Myocyte (in vitro differentiated cells): Measurements from ENCODE around the gene SPTSSA. TPM values are rescaled to one million over a fixed set of nuclear protein-coding genes. Genes with fewer than 3 reads are reported as not detected.
"Not testable (repeated sequence)": the region's sequence is repeated elsewhere in the genome, so short reads cannot be mapped to it uniquely, and the experiment has no call there.

ENCODE experiments used
- DNase-seq: peaks from one replicate; pipeline ENCODE4 v3.0.0-alpha.2; 2012; ENCODE audit warnings: low read depth
- total RNA-seq: library from RNA; depleted of rRNA; stranded (reverse); fragments of >200 nt; gene quantifications from 2 replicates; pipeline ENCODE4 v1.2.3, GENCODE V29; 2014

Gene SPTSSA
- total RNA-seq, 1 donor from 2014 or later, result 12.6 TPM

DNA sequence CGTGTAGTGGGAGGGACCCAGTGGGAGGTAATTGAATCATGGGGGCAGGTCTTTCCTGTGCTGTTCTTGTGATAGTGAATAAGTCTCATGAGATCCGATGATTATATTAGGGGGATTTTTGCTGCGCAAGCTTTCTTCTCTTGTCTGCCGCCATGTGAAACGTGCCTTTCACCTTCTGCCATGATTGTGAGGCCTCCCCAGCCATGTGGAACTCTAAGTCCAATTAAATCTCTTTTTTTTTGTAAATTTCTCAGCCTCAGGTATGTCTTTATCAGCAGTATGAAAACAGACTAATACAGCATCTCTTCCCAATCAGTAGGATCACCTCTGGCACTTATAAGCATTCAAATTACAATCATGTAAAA lies 34.0 kb downstream of the SPTSSA start:
- DNase-seq, result not testable (repeated sequence)

DNA sequence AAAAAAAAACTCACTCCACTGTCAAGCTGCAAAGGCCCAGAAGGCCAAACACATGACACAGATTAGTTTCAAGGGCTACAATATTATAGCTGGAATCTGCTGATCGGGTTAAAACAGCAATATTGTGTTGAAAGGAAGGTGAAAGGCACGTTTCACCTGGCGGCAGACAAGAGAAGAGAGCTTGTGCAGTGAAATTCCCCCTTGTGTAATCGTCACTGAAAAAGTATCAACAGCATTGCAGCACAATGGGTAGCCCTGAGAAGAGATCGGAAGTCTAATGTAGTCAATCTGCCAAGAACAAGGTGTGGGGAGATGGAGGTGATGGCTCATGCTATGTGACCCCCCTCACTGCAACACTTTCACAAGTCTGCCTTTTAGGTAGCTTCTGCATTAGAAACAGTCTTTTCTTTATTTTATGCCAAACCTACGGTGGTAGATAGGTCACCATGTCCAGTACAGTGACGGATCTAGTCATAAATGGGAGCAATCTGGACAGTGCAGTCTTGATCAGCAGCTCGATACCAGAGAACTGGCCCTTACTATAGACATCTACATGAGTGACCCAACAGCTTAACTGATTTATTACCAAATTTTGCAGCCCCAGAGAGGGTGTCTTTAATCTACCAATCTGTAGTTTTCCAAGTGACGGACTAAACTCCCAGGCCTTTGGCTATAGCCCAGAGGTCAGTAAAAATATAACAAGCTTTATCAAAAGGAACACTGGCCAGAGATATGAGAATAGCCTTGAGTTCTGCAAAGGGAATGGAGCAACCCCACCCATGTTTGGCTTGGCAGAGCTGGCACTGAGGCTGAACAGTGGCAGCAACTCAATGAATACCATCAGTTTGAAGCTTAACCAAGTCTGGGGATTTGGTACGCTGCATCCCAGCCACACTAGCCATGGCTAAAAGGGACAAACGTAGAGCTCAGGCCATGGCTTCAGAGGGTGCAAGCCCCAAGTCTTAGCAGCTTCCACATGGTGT lies 35.4 kb downstream of the SPTSSA start:
- DNase-seq, result no peak

DNA sequence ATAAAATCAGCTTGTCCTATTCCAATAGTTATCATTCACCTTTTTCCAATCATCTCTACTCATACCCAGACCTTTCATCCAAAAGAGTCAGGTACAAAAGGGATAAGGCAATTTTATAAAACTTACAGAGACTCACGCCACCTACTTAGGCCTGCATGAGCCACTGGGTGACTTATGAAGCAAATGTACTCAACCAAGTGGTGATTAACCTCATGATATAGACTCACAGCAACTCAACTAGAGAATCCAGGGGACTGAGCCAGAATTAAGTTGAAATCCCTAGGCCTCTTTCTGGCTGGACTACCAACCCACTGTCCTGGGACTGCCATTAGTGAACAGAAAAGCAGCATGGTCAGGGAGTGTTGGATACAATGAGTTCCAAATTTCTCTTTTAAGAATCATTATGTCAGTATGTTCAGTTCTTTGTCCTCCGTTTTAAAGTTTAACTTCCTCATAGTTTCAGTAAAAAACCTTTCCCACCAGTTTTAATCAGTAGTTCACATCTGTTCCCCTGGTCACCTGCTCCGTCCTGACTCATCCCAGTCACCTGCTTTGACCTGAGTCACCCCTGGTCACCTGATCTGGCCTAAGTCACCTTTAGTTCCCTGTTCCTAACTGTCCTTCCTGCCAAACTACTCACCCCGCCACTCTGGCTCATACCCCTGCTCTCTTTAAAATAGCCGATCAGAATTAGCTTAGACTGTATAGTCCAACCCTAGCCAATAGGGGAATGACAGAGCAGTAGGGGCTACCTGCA lies 36.8 kb downstream of the SPTSSA start:
- DNase-seq, result no peak

DNA sequence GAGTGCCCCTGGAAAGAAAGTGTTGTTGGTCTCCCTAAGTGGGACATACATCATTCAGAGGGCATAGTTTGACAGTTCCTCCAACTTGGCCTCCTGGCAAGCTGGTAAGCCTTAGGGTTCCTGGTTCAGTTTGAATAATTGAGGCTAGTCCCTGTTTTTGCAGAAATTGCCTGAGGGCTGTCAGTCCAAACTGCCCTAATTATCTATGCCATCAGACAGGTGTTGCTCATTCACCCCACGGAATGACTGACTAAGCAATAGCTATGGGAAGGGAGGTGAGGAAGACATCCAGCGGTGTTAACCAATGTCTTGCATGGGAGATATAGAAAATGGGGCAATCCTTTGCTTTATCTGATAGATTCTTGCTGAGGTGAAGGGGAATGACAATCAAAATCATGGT lies 37.6 kb downstream of the SPTSSA start:
- no peak for DNase-seq

DNA sequence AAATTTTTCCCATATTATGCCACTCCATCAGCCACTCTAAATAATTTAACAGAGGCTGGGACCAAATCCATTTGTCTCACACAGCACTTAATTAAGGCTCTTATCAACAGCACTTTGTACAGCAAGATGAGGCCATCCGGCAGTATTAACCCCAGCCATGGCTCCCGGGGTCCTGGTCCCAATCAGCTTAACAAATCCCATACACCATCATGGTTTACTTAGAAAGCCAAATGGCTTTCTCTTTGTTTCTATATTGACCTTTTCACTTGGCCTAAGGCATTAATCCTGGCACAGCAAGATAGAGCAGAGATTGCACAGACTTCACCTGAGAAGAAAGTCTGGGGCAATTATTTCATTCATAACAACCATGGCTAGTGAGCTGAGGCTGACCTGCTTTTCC lies 38.6 kb downstream of the SPTSSA start:
- no peak for DNase-seq

DNA sequence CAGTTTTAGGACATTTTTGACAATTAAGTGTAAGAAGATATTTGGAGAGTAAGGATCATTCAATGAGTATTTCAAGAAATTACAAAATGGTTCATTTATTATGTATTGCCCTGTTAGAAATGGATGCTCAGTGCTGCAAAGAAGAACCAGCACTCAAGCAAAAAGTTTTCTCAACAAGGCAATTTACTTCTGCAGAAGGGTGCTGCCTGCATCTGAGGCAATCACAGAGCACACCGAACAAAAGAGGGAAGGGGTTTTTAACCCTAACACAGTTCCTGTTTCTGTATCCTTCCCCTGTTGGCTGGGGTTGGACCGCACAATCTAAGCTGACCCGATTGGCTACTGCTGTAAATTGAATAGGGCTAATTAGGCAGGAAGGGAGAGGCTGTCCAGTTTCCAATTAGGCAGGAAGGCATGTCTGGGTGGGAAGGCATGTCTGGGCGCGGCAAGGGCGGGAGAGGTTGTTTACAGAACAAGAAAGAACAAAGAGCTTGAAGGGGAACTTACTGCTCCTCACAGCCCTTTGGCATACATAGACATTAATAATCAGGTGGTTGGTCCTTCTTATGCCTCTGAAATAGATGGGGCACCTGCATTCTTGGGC lies 41.4 kb downstream of the SPTSSA start:
- no peak for DNase-seq

DNA sequence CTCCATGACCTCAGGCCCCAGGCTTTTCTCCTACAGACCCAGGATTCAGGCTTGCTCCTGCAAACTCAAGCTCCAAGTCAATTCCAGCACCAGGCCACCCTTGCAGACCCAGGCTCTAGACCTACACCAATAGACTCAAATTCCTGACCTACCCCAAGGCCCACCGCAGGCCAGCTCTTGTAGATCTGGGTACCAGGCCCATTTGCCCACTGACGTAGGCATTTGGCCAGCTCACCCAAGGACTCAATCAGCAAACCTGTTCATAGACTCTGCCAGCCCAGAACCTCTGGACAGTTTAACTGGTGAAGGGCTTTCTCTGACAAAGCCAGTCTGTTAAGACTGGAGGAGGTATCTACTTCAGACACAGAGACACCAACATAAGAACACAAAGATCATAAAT lies 52.3 kb downstream of the SPTSSA start:
- no peak for DNase-seq

DNA sequence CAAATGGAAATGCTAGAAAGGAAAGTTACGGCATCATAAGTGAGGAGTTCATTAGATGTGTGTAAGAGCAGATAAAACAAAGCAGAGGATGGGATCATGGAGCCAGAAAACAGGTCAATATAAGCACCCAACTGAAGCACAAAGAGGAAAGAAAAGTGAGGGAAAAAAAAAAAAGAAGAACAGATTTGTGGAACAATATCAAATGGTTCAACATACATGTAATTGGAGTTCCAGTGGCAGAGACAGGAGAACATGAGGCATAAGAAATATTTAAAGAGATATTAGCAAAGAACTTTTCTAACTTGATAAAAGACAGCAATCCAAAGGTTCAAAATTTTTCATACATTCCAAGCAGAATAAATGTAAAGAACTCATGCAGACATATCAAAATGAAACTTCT lies 54.1 kb downstream of the SPTSSA start:
- no peak for DNase-seq

DNA sequence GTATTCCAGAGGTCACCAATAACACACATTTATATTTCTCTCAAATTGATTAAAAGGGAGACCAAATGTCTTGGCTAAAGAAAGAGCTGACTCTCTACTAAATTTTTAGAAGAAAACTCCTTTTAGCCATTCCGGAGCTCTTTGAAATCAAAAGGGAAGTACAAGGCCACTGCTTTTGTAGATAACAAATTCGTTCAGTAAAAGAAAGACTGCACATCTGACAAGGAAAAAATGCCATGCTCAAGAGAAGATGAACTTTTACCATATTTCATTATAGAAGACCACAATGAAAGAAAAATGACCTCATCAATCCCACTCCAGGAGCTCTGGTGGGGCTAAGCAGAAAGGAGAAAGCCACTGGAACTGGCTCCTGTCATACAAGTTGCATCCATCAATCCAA lies 57.6 kb downstream of the SPTSSA start:
- no peak for DNase-seq

DNA sequence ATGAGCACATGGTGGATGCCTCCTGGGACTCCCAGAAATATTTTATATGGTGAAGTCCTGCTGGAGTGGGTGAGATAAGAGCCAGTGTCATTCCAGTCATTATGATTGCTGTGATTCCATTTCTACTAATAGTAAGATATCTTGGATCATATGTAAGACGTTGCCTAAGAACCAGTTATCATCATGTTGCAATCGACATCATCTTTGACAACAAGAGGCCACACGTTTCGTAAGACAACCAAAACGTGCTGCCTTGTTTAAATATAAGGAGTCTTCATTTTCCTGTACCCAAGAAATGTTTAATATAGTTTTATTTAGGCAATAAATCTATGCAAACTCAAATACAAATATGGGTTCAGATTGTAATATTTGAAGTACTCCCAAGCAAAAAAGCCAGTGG lies 58.4 kb downstream of the SPTSSA start:
- DNase-seq, result no peak

DNA sequence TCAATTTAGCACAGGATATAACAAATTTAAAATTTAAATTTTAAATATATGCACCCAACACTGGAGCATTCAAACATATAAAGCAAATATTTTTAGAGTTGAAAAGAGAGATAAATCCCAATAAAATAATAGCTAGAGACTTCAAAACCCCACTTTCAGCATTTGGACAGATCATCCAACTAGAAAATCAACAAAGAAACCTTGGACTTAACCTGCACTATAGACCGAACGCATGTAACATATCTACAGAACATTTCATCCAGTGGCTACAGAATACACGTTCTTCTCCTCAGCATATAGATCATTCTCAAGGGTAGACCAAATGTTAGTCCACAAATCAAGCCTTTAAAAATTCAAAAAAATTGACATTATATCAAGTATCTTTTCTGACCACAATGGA lies 64.0 kb downstream of the SPTSSA start:
- DNase-seq, result peak; percentile 18

DNA sequence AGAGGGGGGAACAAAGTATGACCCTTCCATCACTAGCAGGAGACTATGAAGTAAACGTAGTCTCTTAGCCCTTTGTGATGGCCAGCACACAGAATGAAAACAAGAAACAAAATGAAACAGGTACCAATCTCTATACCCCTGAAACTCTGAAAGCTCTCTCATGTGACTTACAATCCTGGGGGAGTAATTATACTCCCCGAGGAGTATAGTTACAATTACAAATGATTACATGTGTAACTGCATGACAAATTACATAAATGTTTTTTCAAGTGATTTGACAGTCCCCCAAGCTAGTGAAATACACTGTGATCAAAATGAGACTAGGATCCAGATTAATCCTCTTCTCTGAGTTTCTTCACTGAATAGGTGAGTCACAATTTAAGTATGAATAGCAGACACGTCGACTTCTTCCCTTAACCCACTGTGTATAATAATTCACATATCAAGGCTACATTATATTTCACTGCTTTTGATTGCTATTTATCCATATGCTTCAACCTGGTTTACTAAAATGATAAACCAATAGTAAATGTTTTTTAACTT lies 74.0 kb downstream of the SPTSSA start:
- DNase-seq, result no peak

DNA sequence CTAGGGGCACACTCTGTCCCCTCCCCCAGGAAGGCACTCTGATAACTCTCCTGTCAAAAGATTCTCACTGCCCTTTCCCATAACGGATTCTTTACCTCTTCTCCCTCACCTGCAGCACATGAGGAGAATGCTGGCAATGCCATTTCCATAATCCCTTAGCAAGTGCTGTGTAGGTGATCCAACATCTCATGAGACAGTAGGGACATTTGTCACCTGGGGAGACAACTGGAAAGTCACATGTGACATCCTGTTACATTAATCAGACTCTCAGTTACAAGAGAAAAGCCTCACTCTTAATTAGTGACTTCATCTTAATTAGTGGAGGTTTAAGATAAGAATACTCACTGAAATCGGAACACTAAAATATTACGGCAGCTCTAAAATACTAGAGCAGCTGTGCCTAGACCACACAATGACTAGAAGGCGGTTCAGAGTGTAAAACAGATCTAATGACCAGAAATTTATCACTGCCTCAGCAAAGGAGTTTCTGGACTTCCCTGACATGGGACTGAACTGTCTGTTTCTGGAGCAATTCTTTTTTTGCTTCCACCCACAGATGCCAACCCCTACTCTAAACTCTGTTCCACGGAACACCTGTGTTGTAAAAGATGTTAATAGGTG lies 75.1 kb downstream of the SPTSSA start:
- DNase-seq, result no peak

DNA sequence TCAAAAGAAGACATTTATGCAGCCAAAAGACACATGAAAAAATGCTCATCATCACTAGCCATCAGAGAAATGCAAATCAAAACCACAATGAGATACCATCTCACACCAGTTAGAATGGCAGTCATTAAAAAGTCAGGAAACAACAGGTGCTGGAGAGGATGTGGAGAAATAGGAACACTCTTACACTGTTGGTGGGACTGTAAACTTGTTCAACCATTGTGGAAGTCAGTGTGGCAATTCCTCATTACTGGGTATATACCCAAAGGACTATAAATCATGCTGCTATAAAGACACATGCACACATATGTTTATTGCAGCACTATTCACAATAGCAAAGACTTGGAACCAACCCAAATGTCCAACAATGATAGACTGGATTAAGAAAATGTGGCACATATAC lies 76.2 kb downstream of the SPTSSA start:
- DNase-seq, result not testable (repeated sequence)

DNA sequence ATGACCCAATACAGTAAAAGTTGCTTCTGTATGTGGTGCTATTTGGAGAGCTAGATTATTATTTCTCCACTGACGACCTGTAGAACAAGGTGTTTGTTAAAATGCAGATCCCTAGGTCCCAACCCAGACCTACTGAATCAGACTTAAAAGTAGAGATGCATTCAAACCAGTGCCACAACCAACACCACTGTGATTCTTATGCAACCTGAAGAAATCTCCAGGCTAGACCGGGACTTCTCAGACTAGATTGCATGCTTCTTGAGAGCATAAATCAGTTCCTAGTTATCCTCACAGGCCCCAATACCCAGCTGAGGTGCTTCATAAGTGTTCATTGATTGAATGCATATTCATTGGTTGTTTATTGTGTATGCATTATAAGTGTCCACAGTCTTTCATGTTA lies 78.2 kb downstream of the SPTSSA start:
- DNase-seq, result no peak

Other genes with a start within 250 kb of the SPTSSA start
- 37.1 and 37.8 TPM in 2 replicates for gene EAPP, start 77.5 kb upstream of the SPTSSA start, total RNA-seq
- gene SNX6, start 167.9 kb upstream of the SPTSSA start, total RNA-seq, result 157 and 173 TPM in 2 replicates